Measurements from ENCODE around the gene POLR2F.

Gene POLR2F

GRCh38 chr22:37959231-37959825, 5.8 kb downstream of the POLR2F start (continued):
- TF ChIP-seq PRDM10 (tag by site-specific recombination; IDR thresholded peaks at IDR 0.05) (no peak), ZNF155 (tag by site-specific recombination; IDR thresholded peaks at IDR 0.05) (no peak), ZNF426 (tag by site-specific recombination; IDR thresholded peaks at IDR 0.05) (no peak), ZNF785 (tag by site-specific recombination; IDR thresholded peaks at IDR 0.05) (no peak), ZNF473 (tag by site-specific recombination; IDR thresholded peaks at IDR 0.05) (no peak), ZNF302 (tag by site-specific recombination; IDR thresholded peaks at IDR 0.05; ENCODE audit: low read depth) (no peak), ZNF621 (tag by site-specific recombination; IDR thresholded peaks at IDR 0.05) (no peak), ZNF184 (tag by site-specific recombination; IDR thresholded peaks at IDR 0.05) (no peak), KLF9 (tag by site-specific recombination; IDR thresholded peaks at IDR 0.05; ENCODE audit: low read depth) (no peak), ZNF791 (tag by site-specific recombination; IDR thresholded peaks at IDR 0.05) (no peak), ZNF513 (tag by site-specific recombination; IDR thresholded peaks at IDR 0.05) (no peak), ZNF561 (tag by site-specific recombination; IDR thresholded peaks at IDR 0.05; ENCODE audit: borderline replicate concordance) (no peak), ZNF324 (tag by site-specific recombination; IDR thresholded peaks at IDR 0.05) (no peak), ZNF518A (tag by site-specific recombination; conservative IDR thresholded peaks at IDR 0.05; ENCODE audit: low read depth) (no peak)

- Histone ChIP-seq H3K4me3 (ENCODE audit: low read depth, low read length) (no peak overlapping the region), H3K36me3 (ENCODE audit: control insufficient read depth in 2 of 2, insufficient read depth in 1 of 2, low read length in 2 of 2) (peaks cover 69 to 84% of the 10 kb centered on the region in 2 experiments), H3K4me1 (ENCODE audit: control insufficient read depth, insufficient read depth, low read length) (no peaks in the 10 kb centered on the region), H3K27ac (ENCODE audit: extremely low read depth, low read depth, low read length) (no peak overlapping the region), H3K9me3 (ENCODE audit: control insufficient read depth, insufficient read depth, low read depth, low read length) (no peaks in the 10 kb centered on the region)
- CTCF ChIA-PET, result interaction anchor here (0.5 to 0.6 kb wide), 2 partner anchors 79 to 456 kb away, joined by 3 to 6 read pairs; no protein-coding TSS in a partner anchor
- POLR2A ChIA-PET, result no interaction called here
- TF ChIP-seq ZFHX2 (tag by site-specific recombination; conservative IDR thresholded peaks at IDR 0.05) (no peak), ZNF366 (tag by site-specific recombination; conservative IDR thresholded peaks at IDR 0.05) (no peak), ZNF529 (tag by site-specific recombination; IDR thresholded peaks at IDR 0.05; ENCODE audit: insufficient replicate concordance) (no peak), ZNF148 (tag by site-specific recombination; IDR thresholded peaks at IDR 0.05; ENCODE audit: borderline replicate concordance) (no peak), ZNF121 (tag by site-specific recombination; IDR thresholded peaks at IDR 0.05) (peak; percentile 88), PRDM6 (tag by site-specific recombination; IDR thresholded peaks at IDR 0.05) (no peak)
Observed at GRCh38 chr22:37961062-37961461, 7.6 kb downstream of the POLR2F start.
